D721Med (cell line): ENCODE results near the gene ZBTB40.

Source experiments
- DNase-seq: peaks from one replicate; pipeline ENCODE4 v3.0.0; 2011; ENCODE audit warnings: low spot score; ENCODE audit not compliant: insufficient read length
- FAIRE-seq: peaks from 2 replicates; lab custom pipeline; 2011; peaks lifted over from hg19 to GRCh38; lab: Jason Lieb, UNC
- CTCF ChIP-seq: IDR thresholded peaks from 2 replicates; pipeline ENCODE4 v1.5.1; 2012; ENCODE audit warnings: mild to moderate bottlenecking, control low read depth; ENCODE audit not compliant: insufficient read depth; ENCODE audit errors: missing control alignments

Gene ZBTB40

GRCh38 chr1:22540337-22540736 lies 88.7 kb downstream of the ZBTB40 start:
- FAIRE-seq (no peak), DNase-seq (no peak)
- TF ChIP-seq CTCF: no peak

DNA sequence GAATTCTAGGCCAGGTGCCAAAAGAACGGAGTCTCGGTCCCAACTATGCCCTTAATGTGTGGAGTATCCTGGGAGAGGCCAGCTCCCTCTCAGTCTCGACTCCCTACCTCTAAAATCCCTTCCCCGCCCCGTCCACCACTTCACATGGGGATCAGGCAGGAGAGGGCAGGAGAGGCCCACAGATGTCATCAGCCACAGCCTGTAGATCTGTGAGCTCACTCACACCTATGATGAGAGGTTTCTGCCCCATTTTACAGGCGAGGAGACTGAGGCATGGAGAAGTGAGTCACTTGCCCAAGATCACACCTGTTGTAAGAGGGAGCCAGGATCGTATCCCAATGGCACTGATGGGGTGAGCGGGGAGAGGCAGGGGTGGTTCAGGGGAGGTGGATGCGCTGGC lies 91.2 kb downstream of the ZBTB40 start:
- TF ChIP-seq CTCF: no peak
- FAIRE-seq (no peak), DNase-seq (no peak)

GRCh38 chr1:22543679-22544078 lies 92.0 kb downstream of the ZBTB40 start:
- FAIRE-seq: no peak

DNA sequence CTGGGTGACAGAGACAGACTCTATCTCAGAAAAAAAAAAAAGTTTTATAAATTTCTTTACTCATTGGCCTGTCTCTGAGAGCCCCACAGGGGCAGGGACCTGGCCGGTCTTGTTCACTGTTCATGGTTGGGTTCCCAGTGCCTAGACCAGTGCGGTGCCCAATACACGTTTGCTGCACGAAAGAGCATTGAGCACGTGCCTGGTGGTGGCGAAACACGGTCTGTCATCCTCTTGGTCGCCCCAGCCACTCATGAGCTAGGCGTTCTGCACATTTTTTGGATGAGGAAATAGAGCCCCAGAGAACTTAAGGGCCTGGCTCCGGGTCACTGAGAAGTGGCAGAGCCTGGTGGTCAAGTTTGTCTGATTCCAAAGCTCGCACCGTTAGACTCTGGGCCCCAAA lies 93.0 kb downstream of the ZBTB40 start:
- FAIRE-seq (no peak), DNase-seq (no peak)
- no peak for TF ChIP-seq CTCF

More at GRCh38 chr1:22543679-22544078, 92.0 kb downstream of the ZBTB40 start:
- no peak for DNase-seq
- TF ChIP-seq CTCF: no peak

DNA sequence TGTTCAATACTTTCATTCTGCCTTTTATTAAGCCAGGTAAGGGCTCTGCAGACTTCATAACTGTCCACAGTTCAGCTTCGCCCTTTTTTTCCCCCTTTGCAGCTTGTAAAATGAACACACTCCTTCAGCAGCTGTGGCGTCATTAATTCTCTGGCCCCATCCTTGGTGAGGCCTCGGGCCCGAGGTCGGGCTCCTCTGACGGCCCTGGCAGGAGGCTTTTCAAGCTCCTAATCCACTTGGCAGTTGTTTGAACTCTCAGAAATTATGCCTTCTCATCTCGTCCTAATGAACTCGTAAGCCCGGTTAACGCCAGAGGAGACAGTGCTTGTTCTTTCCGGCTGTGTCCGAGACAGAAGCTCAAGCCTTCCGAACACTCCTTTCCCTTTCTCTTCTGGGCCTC lies 93.5 kb downstream of the ZBTB40 start:
- DNase-seq (no peak), FAIRE-seq (no peak)
- no peak for TF ChIP-seq CTCF

DNA sequence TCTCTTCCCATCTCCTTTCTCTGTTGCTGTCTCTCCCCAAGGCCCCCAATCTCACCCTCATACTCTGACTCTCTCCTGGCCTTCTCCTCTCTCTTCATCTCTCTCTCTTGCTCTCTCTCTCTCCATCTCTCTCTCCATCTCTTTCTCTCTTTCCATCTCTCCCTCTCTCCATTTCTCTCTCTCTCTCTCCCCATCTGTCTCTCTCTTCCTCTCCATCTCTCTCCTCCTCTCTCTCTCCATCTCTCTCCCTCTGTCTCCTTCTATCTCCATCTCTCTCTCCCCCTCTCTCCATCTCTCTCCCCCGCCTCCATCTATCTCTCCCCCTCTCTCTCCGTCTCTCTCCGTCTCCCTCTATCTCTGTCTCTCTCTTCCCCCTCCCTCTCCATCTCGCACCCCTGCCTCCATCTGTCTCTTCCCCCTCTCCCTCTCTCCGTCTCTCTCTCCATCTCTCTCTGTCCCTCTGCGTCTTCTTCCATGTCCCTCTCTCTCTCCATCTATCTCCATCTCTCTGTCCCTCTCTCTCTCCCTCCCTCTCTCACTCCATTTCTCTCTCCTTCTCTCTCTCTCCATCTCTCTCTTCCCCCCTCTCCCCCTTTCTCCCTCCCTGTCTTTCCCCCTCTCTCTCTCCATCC lies 95.7 kb downstream of the ZBTB40 start:
- DNase-seq (no peak), FAIRE-seq (no peak)
- TF ChIP-seq CTCF: no peak

DNA sequence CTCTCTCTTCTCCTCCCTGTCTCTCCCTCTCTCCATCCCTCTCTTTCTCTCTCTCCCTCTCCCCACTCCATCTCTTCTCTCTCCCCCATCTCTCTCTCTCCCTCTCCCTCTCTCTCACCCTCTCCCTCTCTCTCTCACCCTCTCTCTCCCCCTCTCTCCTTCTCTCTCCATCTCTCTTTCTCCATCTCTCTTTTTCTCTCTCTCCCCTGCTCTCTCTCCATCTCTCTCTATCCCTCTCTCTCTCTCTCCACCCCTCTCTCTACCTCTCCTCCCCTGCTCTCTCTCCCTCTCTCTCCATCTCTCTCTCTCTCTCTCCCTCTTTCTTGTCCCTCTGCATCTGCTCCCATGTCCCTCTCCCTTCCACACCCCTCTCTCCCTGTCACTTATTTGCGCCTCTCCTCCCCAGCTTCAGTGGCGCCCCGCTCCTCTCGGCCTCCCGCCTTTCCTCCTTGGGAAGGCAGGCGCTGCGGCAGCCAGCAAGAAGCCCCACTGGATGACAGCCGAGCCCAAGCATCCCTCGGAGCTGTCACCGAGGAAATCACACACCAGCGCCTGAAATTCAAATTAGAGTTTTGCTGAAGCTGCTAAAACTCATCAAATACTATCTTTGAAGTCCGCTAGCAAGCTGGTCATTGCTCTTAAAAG lies 96.3 kb downstream of the ZBTB40 start:
- FAIRE-seq (no peak), DNase-seq (no peak)
- TF ChIP-seq CTCF: no peak
